Adrenal gland (tissue), 12 donors: Measurements from ENCODE around the gene PJA2. TPM values are rescaled to one million over a fixed set of nuclear protein-coding genes. Genes with fewer than 3 reads are reported as not detected.

ENCODE experiments used
- DNase-seq, 7 donors: peaks; one replicate each; pipeline ENCODE4 v3.0.0-alpha.2; 2019 to 2020
- H3K27ac ChIP-seq, 5 donors: fragments of 200-600 bp; sonication (generic) in 4 of 5; 1 replicate in 3 of 5; 2 replicates in 2 of 5; pipeline versions ENCODE4 v1.5.1 to v1.8.0; 2016 to 2020; ENCODE audit warnings: mild to moderate bottlenecking in 1 of 5
- H3K27me3 ChIP-seq: fragments of 200-600 bp; 2 replicates; pipeline ENCODE4 v1.8.0; 2021
- H3K36me3 ChIP-seq, 2 donors: fragments of 200-600 bp; replicated peaks in 1 of 2; 1 replicate in 1 of 2; 2 replicates in 1 of 2; pipeline versions ENCODE4 v1.5.1 to v1.8.0; 2018 to 2022
- H3K4me1 ChIP-seq, 2 donors: fragments of 200-600 bp; replicated peaks in 1 of 2; 1 replicate in 1 of 2; 2 replicates in 1 of 2; pipeline versions ENCODE4 v1.5.1 to v1.8.0; 2018 to 2021
- H3K4me3 ChIP-seq, 4 donors: fragments of 200-600 bp; sonication (generic) in 3 of 4; one replicate each; pipeline ENCODE4 v1.5.1; 2016 to 2018
- H3K9me3 ChIP-seq, 3 donors: fragments of 200-600 bp; sonication (generic) in 1 of 3; replicated peaks in 1 of 3; 1 replicate in 2 of 3; 2 replicates in 1 of 3; pipeline versions ENCODE4 v1.5.1 to v1.8.0; 2016 to 2021
- POLR2A ChIP-seq, 2 donors: fragments of 450-650 bp; IDR thresholded peaks; one replicate each; pipeline ENCODE4 v1.6.1; 2017; ENCODE audit warnings: antibody characterized with exemption in 2 of 2, mild to moderate bottlenecking in 2 of 2, moderate library complexity in 1 of 2
- WGBS, 4 donors: extraction: QIAGEN DNeasy Blood & Tissue Kit in 2 of 4; methylation state at CpG; one replicate each; pipeline versions ENCODE4 v1.1.5 to v1.1.7; 2013 to 2017; 5-methylcytosine and 5-hydroxymethylcytosine counted together
- intact Hi-C, 2 donors: fragments of 100-400 bp; cut with DNase I; formaldehyde crosslinking; loops; one replicate each; pipeline versions ENCODE4 v1.14.1 to v1.15.0; 2022 to 2023
- polyA plus RNA-seq, 3 donors: library from polyadenylated mRNA; stranded (reverse); fragments of 200-250 nt in 2 of 3; fragments of 350-450 nt in 1 of 3; fragmentation: Illumina TruSeq in 1 of 3; extraction: RNeasy Lipid Tissue Mini Kit (QIAGEN cat#74804) in 1 of 3; gene quantifications; one replicate each; pipeline ENCODE4 v1.2.3, GENCODE V29; 2013 to 2014
- total RNA-seq, 9 donors: library from RNA; depleted of rRNA in 4 of 9; stranded (reverse); fragments of >200 nt in 4 of 9; fragments of 120-200 nt in 1 of 9; fragmentation: NEBNext Ultra II Directional in 1 of 9; extraction: Animal tissue kit (Norgen Biotek cat#: 25700) in 1 of 9; gene quantifications; one replicate each; pipeline versions ENCODE4 v1.1.0 to v1.2.4, GENCODE V29; 2013 to 2023
- TF ChIP-seq, protein P1 (sequence below), 6 experiments: fragments of 450-650 bp in 4 of 6; fragments of 200-600 bp in 2 of 6; sonication (generic) in 1 of 6; IDR thresholded peaks; 1 replicate in 5 of 6; 2 replicates in 1 of 6; pipeline versions ENCODE4 v1.5.1 to v1.8.0; 2016 to 2021; ENCODE audit warnings: antibody characterized with exemption in 6 of 6, mild to moderate bottlenecking in 2 of 6, moderate library complexity in 1 of 6
- donor health status: healthy with polysubstance abuse.
- donor health status: Bipolar disorder and iron deficiency.
- donor health status: DM: yes; HTN: yes; CAD: no.
- donor health status: DM: no; HTN: no; CAD: no.
- donor health status: DM: no; HTN: no; CAD: no.
- donor health status: DM: yes; HTN: yes; CAD: no.

Gene PJA2
- total and polyA plus RNA-seq, 12 donors: 16.7 to 134 (median 89.1) TPM

DNA sequence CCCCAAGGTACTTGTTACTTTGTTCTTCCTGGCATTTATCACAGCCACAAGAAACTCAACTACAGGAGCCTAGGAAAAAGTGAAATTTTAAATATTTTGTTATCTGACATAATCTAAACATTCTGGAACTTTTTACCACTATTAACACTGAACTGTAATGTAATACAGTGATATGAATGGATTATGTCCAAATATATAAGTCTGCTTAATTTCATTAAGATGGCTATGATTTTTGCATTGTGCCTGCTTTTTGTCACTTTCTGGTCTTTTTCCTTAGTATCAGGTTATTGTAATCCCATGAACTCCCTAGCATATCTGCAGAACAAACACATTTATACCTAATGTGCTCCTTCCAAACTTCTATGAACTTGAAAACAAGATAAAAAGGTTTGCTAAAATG is 35.8 kb downstream of the PJA2 start:
- intact Hi-C loops: no loop called here
- TF ChIP-seq POLR2A (IDR thresholded peaks at IDR 0.05): no peak
- H3K36me3 ChIP-seq: peaks cover 0 to 16% of the 10 kb centered on the region in 2 donors
- no peaks in the 10 kb centered on the region for H3K27me3 ChIP-seq
- H3K27ac ChIP-seq: no peak overlapping the region
- no peak for DNase-seq
- no peak overlapping the region for H3K4me3 ChIP-seq
- H3K4me1 ChIP-seq: peaks cover 0 to 42% of the 10 kb centered on the region in 2 donors
- no peaks in the 10 kb centered on the region for H3K9me3 ChIP-seq

DNA sequence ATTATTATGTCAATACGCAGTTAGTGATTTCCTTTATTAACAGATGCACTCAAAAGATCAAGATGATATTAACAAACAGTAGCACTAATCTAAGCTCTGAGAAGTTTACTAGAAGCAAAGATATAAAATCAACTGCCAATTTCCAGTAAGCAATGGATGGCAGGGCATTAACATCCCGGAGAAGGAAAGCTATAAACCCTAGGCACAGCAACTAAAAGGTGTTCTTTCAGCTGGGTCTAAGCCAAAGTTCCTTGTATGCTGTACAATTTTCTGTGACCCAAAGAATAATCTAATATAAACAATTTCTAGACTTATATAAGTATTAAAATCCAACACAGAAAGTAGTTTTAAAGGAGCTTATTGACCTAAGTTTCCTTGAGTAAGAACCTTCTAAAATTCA is 39.4 kb downstream of the PJA2 start:
- Histone ChIP-seq H3K27me3 (no peaks in the 10 kb centered on the region), H3K36me3 (peaks cover 0 to 9% of the 10 kb centered on the region in 2 donors), H3K4me1 (peaks cover 0 to 34% of the 10 kb centered on the region in 2 donors), H3K27ac (no peak overlapping the region), H3K4me3 (no peak overlapping the region), H3K9me3 (peaks cover 0 to 3% (median 0%) of the 10 kb centered on the region in 3 donors)
- DNase-seq: no peak
- TF ChIP-seq POLR2A (IDR thresholded peaks at IDR 0.05): no peak
- TF ChIP-seq, protein P1, sequence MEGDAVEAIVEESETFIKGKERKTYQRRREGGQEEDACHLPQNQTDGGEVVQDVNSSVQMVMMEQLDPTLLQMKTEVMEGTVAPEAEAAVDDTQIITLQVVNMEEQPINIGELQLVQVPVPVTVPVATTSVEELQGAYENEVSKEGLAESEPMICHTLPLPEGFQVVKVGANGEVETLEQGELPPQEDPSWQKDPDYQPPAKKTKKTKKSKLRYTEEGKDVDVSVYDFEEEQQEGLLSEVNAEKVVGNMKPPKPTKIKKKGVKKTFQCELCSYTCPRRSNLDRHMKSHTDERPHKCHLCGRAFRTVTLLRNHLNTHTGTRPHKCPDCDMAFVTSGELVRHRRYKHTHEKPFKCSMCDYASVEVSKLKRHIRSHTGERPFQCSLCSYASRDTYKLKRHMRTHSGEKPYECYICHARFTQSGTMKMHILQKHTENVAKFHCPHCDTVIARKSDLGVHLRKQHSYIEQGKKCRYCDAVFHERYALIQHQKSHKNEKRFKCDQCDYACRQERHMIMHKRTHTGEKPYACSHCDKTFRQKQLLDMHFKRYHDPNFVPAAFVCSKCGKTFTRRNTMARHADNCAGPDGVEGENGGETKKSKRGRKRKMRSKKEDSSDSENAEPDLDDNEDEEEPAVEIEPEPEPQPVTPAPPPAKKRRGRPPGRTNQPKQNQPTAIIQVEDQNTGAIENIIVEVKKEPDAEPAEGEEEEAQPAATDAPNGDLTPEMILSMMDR (IDR thresholded peaks at IDR 0.05): no peak
- intact Hi-C loops: no loop called here
- 89 to 94% (median 93%) methylated on average over 2 of the region's 2 CpGs for WGBS, 4 donors

DNA sequence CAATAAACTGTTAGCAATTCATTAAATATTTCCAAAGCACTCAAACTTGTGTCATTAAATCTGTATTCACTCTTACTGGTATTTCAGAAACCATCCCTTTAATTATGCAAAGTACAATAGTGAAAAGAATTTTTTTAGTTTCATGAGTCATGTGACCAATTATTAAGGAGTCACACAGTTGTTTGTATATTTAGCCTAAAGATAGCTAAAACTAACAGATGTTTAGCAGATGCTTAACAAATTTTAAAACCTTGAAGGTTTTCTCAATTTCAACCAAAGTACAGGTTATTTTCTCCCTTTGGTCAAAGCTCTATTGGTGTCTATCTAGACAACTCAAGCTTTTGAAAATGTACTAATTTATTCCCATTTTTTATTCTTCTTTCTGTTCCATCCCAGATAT is 44.1 kb downstream of the PJA2 start:
- no peak for DNase-seq
- intact Hi-C loops: no loop called here
- H3K27ac ChIP-seq: no peak overlapping the region
- H3K36me3 ChIP-seq: peaks cover 0 to 28% of the 10 kb centered on the region in 2 donors
- H3K9me3 ChIP-seq: peaks cover 0 to 3% (median 0%) of the 10 kb centered on the region in 3 donors
- H3K27me3 ChIP-seq: no peaks in the 10 kb centered on the region
- H3K4me1 ChIP-seq: peaks cover 0 to 2% of the 10 kb centered on the region in 2 donors
- TF ChIP-seq, protein P1 (IDR thresholded peaks at IDR 0.05): no peak
- no peak for TF ChIP-seq POLR2A (IDR thresholded peaks at IDR 0.05)
- no peak overlapping the region for H3K4me3 ChIP-seq

DNA sequence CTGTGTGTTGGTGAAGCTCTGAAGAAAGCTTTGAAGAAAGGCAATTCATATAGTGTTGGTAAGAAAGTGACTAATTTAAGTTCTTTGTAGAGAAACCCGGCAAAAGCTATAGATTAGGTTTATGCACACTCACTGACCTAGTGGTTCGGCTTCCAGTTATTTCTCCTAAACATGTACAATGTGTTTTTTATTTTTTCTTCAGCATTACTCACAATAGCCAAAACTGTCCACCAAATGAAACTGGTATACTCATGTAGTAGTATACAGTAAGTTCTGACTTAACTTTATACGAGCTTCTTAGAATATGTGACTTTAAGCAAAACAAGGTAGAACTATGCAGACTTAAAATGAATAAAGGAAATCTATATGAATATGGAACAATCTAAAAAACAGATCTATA is 44.8 kb downstream of the PJA2 start:
- Histone ChIP-seq H3K4me1 (no peaks in the 10 kb centered on the region), H3K4me3 (no peak overlapping the region), H3K27ac (no peak overlapping the region), H3K27me3 (no peaks in the 10 kb centered on the region), H3K9me3 (peaks cover 0 to 3% (median 0%) of the 10 kb centered on the region in 3 donors), H3K36me3 (peaks cover 0 to 28% of the 10 kb centered on the region in 2 donors)
- DNase-seq: no peak
- intact Hi-C loops: no loop called here
- 97 to 100% (median 98%) methylated on average over 3 of the region's 3 CpGs for WGBS, 4 donors
- no peak for TF ChIP-seq POLR2A (IDR thresholded peaks at IDR 0.05)
- TF ChIP-seq, protein P1 (IDR thresholded peaks at IDR 0.05): no peak

DNA sequence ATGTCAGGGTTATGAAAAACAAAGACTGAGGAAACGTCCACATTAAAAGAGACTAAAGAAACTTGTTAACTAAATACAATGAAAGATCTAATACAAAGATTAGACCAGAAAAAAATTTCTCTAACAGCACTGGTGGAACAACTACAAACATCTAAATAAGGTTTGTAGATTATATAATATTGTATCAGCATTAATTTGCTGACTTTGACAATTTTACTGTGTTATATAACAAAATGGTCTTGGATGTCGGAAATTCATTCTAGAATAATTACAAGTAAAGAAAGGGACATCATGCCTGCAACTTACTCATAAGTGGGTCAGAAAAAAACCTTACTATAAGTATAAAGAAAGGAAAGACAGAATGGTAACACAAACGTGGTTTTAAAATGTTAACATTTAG is 50.1 kb downstream of the PJA2 start:
- Histone ChIP-seq H3K9me3 (no peaks in the 10 kb centered on the region), H3K4me1 (no peaks in the 10 kb centered on the region), H3K36me3 (peaks cover 0 to 32% of the 10 kb centered on the region in 2 donors), H3K4me3 (no peak overlapping the region), H3K27ac (no peak overlapping the region), H3K27me3 (no peaks in the 10 kb centered on the region)
- intact Hi-C loops: no loop called here
- DNase-seq: no peak
- WGBS, 4 donors: 48 to 60% (median 57%) methylated on average over 3 of the region's 3 CpGs
- TF ChIP-seq, protein P1 (IDR thresholded peaks at IDR 0.05): no peak
- TF ChIP-seq POLR2A (IDR thresholded peaks at IDR 0.05): no peak
